HepG2 (cell line): ENCODE data around the gene ZNF513. TPM values are rescaled to one million over a fixed set of nuclear protein-coding genes. Genes with fewer than 3 reads are reported as not detected.
A peak's percentile ranks its signal among the peaks of the same experiment; 100 is the strongest.

Source experiments
- AKAP8 ChIP-seq: sonication (generic); formaldehyde crosslinking; IDR thresholded peaks from 2 replicates; pipeline ENCODE4 v1.5.1; 2020; ENCODE audit warnings: mild to moderate bottlenecking, missing genetic modification reagents
- CBX1 ChIP-seq: IDR thresholded peaks from one replicate; pipeline ENCODE4 v1.6.1; 2016; ENCODE audit warnings: antibody characterized with exemption, low read depth
- CREB1 ChIP-seq, 2 experiments: fragments of 450-650 bp in 1 of 2; IDR thresholded peaks; 2 replicates each; pipeline ENCODE4 v1.6.1; 2016 to 2017; ENCODE audit warnings: control low read depth in 1 of 2, mild to moderate bottlenecking in 1 of 2, missing compliant biosample characterization in 1 of 2, missing genetic modification characterization in 1 of 2
- KDM3A ChIP-seq: IDR thresholded peaks from 2 replicates; pipeline ENCODE4 v1.6.1; 2018; ENCODE audit warnings: low read depth, missing compliant biosample characterization
- MAZ ChIP-seq, 2 experiments: sonication (generic) in 1 of 2; formaldehyde crosslinking in 1 of 2; IDR thresholded peaks; 2 replicates each; pipeline versions ENCODE4 v1.5.0 to v1.6.1; 2012 to 2020; ENCODE audit warnings: low read depth in 2 of 2, mild to moderate bottlenecking in 2 of 2, borderline replicate concordance in 1 of 2, improper control_type of control experiment in 1 of 2, low read length in 1 of 2, missing genetic modification reagents in 1 of 2, moderate library complexity in 1 of 2
- SP1 ChIP-seq, 2 experiments: fragments of 450-650 bp in 1 of 2; sonication (generic) in 1 of 2; formaldehyde crosslinking in 1 of 2; IDR thresholded peaks; 2 replicates each; pipeline versions ENCODE4 v1.4.0 to v1.6.1; 2016 to 2020; ENCODE audit warnings: missing genetic modification reagents in 1 of 2
- TEAD3 ChIP-seq: optimal IDR thresholded peaks from 2 replicates; pipeline ENCODE3; 2016; ENCODE audit warnings: borderline replicate concordance
- THYN1 ChIP-seq: sonication (generic); formaldehyde crosslinking; IDR thresholded peaks from 2 replicates; pipeline ENCODE4 v1.8.1; 2023; ENCODE audit warnings: low read depth, mild to moderate bottlenecking, moderate library complexity, missing genetic modification reagents, borderline replicate concordance
- ZNF432 ChIP-seq: sonication (generic); formaldehyde crosslinking; IDR thresholded peaks from 2 replicates; pipeline ENCODE4 v1.5.0; 2020; ENCODE audit warnings: missing genetic modification reagents, mild to moderate bottlenecking, borderline replicate concordance
- ZNF468 ChIP-seq: sonication (generic); formaldehyde crosslinking; IDR thresholded peaks from 2 replicates; pipeline ENCODE4 v1.8.0; 2022; ENCODE audit warnings: mild to moderate bottlenecking, moderate library complexity, missing genetic modification reagents
- polyA plus RNA-seq, 8 experiments: library from polyadenylated mRNA; depleted of rRNA in 3 of 8; stranded (reverse) in 7 of 8; unstranded in 1 of 8; fragments of >200 nt; fragmentation: Illumina TruSeq in 4 of 8; extraction: Trizol in 4 of 8; gene quantifications; 2 replicates each; pipeline versions ENCODE4 v1.2.1 to v1.2.3, GENCODE V29; 2011 to 2016; ENCODE audit warnings: low read depth in 4 of 8, missing spikeins in 1 of 8, mixed read lengths in 1 of 8; ENCODE audit not compliant: insufficient read depth in 1 of 8
- total RNA-seq, 5 experiments: library from RNA; depleted of rRNA; stranded (reverse); fragments of >200 nt; fragmentation: Illumina TruSeq; extraction: Trizol; gene quantifications; 2 replicates each; pipeline ENCODE4 v1.2.3, GENCODE V29; 2016; ENCODE audit warnings: low read depth in 1 of 5
- TF ChIP-seq, protein P1 (sequence below): sonication (generic); formaldehyde crosslinking; IDR thresholded peaks from 2 replicates; pipeline ENCODE4 v1.8.0; 2022; ENCODE audit warnings: low read depth, missing genetic modification reagents
- TF ChIP-seq, protein P2 (sequence below): sonication (generic); formaldehyde crosslinking; IDR thresholded peaks from 2 replicates; pipeline ENCODE4 v1.4.0; 2020; ENCODE audit warnings: low read depth, mild to moderate bottlenecking, missing genetic modification reagents
- TF ChIP-seq, protein P3 (sequence below): sonication (generic); formaldehyde crosslinking; IDR thresholded peaks from 2 replicates; pipeline ENCODE4 v1.4.0; 2020; ENCODE audit warnings: missing genetic modification reagents, borderline replicate concordance
- TF ChIP-seq, protein P4 (sequence below): sonication (generic); formaldehyde crosslinking; IDR thresholded peaks from 2 replicates; pipeline ENCODE4 v1.4.0; 2020; ENCODE audit warnings: mild to moderate bottlenecking, missing genetic modification reagents

ZNF513 gene
- total and polyA plus RNA-seq, 2 of the 13 experiments (the other 11 are each of a cell fraction or from before 2014, with no cell fraction given): 4.9 to 6.3 TPM

DNA sequence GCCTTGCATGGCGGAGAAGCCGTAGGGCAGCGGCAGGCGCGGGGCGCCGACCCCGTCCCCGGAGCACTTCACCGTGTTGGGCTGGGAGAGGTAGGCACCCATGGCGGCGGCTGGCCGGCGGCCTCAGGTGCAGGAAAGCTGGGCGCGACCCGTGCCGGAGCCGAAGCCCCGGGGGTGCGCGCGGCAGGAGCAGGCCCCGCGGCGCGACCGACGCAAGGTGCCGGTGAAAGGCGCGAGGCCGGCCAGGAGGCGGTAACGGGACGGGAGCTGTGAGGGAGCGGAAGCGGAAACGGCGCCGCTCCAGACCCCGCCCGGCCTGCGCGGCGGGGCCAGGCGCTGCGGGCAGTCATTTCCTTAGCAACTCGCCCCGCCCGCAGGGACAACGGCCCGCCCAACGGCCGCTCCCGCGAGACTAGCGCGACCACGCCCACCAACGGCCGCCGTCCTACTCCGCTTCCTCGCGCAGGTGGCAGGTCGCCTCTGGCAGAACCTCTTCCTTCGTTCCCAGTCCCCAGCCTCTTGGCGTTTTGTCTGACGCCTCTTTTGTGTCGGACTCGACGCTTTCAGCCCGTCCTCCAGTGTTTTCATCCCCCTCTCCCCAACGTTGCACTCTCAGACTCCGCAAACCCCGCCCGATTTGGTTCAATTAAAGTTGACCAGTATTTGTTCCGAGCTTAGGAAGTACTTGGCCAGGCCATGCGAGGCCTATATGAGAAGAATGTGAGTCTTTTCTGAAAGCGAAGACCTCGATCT lies 29.0 kb upstream of the ZNF513 start, which contains the start of gene PPM1G (continued):
- peak; percentile 88; the same call in 1 of the 2 replicates for TF ChIP-seq AKAP8
- TF ChIP-seq, protein P1, sequence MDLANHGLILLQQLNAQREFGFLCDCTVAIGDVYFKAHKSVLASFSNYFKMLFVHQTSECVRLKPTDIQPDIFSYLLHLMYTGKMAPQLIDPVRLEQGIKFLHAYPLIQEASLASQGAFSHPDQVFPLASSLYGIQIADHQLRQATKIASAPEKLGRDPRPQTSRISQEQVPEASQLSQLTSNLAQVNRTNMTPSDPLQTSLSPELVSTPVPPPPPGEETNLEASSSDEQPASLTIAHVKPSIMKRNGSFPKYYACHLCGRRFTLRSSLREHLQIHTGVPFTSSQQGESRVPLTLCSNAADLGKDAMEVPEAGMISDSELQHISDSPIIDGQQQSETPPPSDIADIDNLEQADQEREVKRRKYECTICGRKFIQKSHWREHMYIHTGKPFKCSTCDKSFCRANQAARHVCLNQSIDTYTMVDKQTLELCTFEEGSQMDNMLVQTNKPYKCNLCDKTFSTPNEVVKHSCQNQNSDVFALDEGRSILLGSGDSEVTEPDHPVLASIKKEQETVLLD (CRISPR knock-in tag): peak; percentile 95
- peak; percentile 84 for TF ChIP-seq TEAD3 (CRISPR knock-in tag)
- TF ChIP-seq ZNF468: 0 out of 2 replicates have a peak, but pooled peaks have one; percentile 84
- TF ChIP-seq CREB1 (IDR thresholded peaks at IDR 0.05): 0 out of 2 replicates have a peak, but pooled peaks have one; percentile 21
- no peak for TF ChIP-seq CREB1 (CRISPR knock-in tag; IDR thresholded peaks at IDR 0.05)
- TF ChIP-seq ZNF432 (CRISPR knock-in tag): no peak
- TF ChIP-seq KDM3A (CRISPR knock-in tag): peak; percentile 71; the same call in 1 of the 2 replicates
- TF ChIP-seq, protein P2, sequence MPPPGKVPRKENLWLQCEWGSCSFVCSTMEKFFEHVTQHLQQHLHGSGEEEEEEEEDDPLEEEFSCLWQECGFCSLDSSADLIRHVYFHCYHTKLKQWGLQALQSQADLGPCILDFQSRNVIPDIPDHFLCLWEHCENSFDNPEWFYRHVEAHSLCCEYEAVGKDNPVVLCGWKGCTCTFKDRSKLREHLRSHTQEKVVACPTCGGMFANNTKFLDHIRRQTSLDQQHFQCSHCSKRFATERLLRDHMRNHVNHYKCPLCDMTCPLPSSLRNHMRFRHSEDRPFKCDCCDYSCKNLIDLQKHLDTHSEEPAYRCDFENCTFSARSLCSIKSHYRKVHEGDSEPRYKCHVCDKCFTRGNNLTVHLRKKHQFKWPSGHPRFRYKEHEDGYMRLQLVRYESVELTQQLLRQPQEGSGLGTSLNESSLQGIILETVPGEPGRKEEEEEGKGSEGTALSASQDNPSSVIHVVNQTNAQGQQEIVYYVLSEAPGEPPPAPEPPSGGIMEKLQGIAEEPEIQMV (CRISPR knock-in tag): peak; percentile 86; the same call in 1 of the 2 replicates
- TF ChIP-seq THYN1 (CRISPR knock-in tag): 0 out of 2 replicates have a peak, but pooled peaks have one; percentile 29
- TF ChIP-seq, protein P3, sequence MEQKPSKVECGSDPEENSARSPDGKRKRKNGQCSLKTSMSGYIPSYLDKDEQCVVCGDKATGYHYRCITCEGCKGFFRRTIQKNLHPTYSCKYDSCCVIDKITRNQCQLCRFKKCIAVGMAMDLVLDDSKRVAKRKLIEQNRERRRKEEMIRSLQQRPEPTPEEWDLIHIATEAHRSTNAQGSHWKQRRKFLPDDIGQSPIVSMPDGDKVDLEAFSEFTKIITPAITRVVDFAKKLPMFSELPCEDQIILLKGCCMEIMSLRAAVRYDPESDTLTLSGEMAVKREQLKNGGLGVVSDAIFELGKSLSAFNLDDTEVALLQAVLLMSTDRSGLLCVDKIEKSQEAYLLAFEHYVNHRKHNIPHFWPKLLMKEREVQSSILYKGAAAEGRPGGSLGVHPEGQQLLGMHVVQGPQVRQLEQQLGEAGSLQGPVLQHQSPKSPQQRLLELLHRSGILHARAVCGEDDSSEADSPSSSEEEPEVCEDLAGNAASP (CRISPR knock-in tag): 0 out of 2 replicates have a peak, but pooled peaks have one; percentile 9
- peak; percentile 90 for TF ChIP-seq CBX1
- TF ChIP-seq, protein P4, sequence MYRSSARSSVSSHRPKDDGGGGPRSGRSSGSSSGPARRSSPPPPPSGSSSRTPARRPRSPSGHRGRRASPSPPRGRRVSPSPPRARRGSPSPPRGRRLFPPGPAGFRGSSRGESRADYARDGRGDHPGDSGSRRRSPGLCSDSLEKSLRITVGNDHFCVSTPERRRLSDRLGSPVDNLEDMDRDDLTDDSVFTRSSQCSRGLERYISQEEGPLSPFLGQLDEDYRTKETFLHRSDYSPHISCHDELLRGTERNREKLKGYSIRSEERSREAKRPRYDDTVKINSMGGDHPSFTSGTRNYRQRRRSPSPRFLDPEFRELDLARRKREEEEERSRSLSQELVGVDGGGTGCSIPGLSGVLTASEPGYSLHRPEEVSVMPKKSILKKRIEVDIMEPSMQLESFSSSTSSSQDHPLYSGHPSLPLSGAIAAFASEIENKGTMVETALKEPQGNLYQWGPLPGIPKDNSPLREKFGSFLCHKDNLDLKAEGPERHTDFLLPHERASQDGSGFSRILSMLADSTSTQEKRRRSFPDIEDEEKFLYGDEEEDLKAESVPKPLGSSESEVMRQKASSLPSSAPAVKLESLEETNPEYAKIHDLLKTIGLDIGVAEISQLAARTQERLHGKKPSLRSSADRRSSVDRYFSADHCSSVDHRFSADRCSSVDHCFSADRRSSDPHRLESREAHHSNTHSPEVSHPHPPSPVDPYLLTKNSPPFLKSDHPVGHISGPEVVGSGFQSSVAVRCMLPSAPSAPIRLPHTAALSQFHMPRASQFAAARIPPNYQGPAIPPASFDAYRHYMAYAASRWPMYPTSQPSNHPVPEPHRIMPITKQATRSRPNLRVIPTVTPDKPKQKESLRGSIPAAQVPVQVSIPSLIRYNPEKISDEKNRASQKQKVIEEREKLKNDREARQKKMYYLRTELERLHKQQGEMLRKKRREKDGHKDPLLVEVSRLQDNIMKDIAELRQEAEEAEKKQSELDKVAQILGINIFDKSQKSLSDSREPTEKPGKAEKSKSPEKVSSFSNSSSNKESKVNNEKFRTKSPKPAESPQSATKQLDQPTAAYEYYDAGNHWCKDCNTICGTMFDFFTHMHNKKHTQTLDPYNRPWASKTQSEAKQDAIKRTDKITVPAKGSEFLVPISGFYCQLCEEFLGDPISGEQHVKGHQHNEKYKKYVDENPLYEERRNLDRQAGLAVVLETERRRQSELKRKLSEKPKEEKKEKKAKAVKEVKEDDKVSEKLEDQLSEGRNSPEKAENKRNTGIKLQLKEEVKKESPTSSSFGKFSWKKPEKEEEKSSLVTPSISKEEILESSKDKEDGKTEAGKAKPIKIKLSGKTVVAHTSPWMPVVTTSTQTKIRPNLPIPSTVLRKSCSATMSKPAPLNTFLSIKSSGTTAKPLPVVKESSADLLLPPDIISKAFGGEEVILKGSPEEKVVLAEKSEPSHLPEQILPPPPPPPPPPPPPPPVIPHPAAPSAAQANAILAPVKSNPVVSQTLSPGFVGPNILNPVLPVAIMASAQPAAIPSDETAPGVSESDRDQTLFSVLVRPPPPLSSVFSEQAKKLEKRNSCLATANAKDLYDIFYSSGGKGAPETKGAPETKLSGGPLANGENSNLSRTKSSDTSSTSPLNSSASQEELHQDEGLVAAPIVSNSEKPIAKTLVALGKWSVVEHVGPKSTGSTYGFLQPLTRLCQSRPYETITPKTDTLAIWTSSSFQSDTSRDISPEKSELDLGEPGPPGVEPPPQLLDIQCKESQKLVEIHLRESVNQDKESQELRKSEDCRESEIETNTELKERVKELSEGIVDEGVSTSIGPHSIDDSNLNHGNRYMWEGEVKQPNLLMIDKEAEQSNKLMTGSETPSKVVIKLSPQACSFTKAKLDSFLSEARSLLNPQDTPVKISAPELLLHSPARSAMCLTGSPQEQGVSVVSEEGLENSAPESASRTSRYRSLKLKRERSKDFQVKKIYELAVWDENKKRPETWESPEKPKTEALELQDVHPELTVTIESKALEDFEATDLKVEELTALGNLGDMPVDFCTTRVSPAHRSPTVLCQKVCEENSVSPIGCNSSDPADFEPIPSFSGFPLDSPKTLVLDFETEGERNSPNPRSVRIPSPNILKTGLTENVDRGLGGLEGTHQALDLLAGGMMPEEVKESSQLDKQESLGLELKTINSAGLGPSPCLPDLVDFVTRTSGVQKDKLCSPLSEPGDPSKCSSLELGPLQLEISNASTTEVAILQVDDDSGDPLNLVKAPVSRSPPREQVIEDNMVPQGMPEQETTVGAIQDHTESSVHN (CRISPR knock-in tag): peak; percentile 18; the same call in 1 of the 2 replicates
- TF ChIP-seq MAZ (IDR thresholded peaks at IDR 0.05; ENCODE audit: borderline replicate concordance, low read depth, low read length): 0 out of 2 replicates have a peak, but pooled peaks have one; percentile 89
- TF ChIP-seq MAZ (CRISPR knock-in tag; IDR thresholded peaks at IDR 0.05; ENCODE audit: low read depth): peak; percentile 96
- TF ChIP-seq SP1 (IDR thresholded peaks at IDR 0.05): peak; percentile 87
- TF ChIP-seq SP1 (CRISPR knock-in tag; IDR thresholded peaks at IDR 0.05): peak; percentile 99
